HepG2 (cell line): ENCODE results near the gene DNM1. TPM values are rescaled to one million over a fixed set of nuclear protein-coding genes. Genes with fewer than 3 reads are reported as not detected.

Source experiments
- BRCA1 ChIP-seq: sonication (generic); formaldehyde crosslinking; IDR thresholded peaks from 2 replicates; pipeline ENCODE4 v1.4.0; 2020; ENCODE audit warnings: missing genetic modification reagents
- FUBP1 ChIP-seq: sonication (generic); formaldehyde crosslinking; IDR thresholded peaks from 2 replicates; pipeline ENCODE4 v1.5.1; 2020; ENCODE audit warnings: missing genetic modification reagents, mild to moderate bottlenecking, borderline replicate concordance
- HMGXB3 ChIP-seq: sonication (generic); formaldehyde crosslinking; IDR thresholded peaks from 2 replicates; pipeline ENCODE4 v1.4.0; 2020; ENCODE audit warnings: missing genetic modification reagents, borderline replicate concordance
- MXD4 ChIP-seq: IDR thresholded peaks from 2 replicates; pipeline ENCODE4 v1.6.1; 2016; ENCODE audit warnings: mild to moderate bottlenecking, missing biosample characterization, missing genetic modification reagents
- NPAS2 ChIP-seq: sonication (generic); formaldehyde crosslinking; IDR thresholded peaks from 2 replicates; pipeline ENCODE4 v1.8.0; 2022; ENCODE audit warnings: mild to moderate bottlenecking, missing genetic modification reagents, borderline replicate concordance
- PLRG1 ChIP-seq: fragments of 450-650 bp; conservative IDR thresholded peaks from 2 replicates; pipeline ENCODE4 v1.6.1; 2016
- SKI ChIP-seq: fragments of 450-650 bp; IDR thresholded peaks from one replicate; pipeline ENCODE4 v1.6.1; 2018; ENCODE audit warnings: mild to moderate bottlenecking; ENCODE audit not compliant: partially characterized antibody
- SRSF1 ChIP-seq: fragments of 200-400 bp; formaldehyde crosslinking; optimal IDR thresholded peaks from 2 replicates; pipeline ENCODE3; 2017; ENCODE audit warnings: mild to moderate bottlenecking, low read depth, low read length, moderate library complexity
- TCF7L2 ChIP-seq: IDR thresholded peaks from 2 replicates; pipeline ENCODE4 v1.6.1; 2011; ENCODE audit warnings: mild to moderate bottlenecking, low read depth, low read length, moderate library complexity
- TEF ChIP-seq: sonication (generic); formaldehyde crosslinking; IDR thresholded peaks from 2 replicates; pipeline ENCODE4 v1.5.0; 2020; ENCODE audit warnings: missing genetic modification reagents
- TFE3 ChIP-seq: IDR thresholded peaks from 2 replicates; pipeline ENCODE4 v1.6.1; 2016
- YEATS4 ChIP-seq: sonication (generic); formaldehyde crosslinking; IDR thresholded peaks from 2 replicates; pipeline ENCODE4 v1.4.0; 2020; ENCODE audit warnings: missing genetic modification reagents, borderline replicate concordance
- ZC3H4 ChIP-seq: sonication (generic); formaldehyde crosslinking; IDR thresholded peaks from 2 replicates; pipeline ENCODE4 v1.4.0; 2020; ENCODE audit warnings: missing genetic modification reagents, borderline replicate concordance
- ZNF101 ChIP-seq: sonication (generic); formaldehyde crosslinking; IDR thresholded peaks from 2 replicates; pipeline ENCODE4 v1.4.0; 2020; ENCODE audit warnings: mild to moderate bottlenecking, low read depth, missing genetic modification reagents, borderline replicate concordance
- ZNF274 ChIP-seq: sonication (generic); formaldehyde crosslinking; IDR thresholded peaks from 2 replicates; pipeline ENCODE4 v1.5.1; 2020; ENCODE audit warnings: mild to moderate bottlenecking, missing genetic modification reagents
- ZNF33B ChIP-seq: sonication (generic); formaldehyde crosslinking; IDR thresholded peaks from 2 replicates; pipeline ENCODE4 v1.5.1; 2020; ENCODE audit warnings: mild to moderate bottlenecking, missing genetic modification reagents
- ZNF574 ChIP-seq: sonication (generic); formaldehyde crosslinking; IDR thresholded peaks from 2 replicates; pipeline ENCODE4 v1.4.0; 2020; ENCODE audit warnings: missing genetic modification reagents
- ZNF691 ChIP-seq: sonication (generic); formaldehyde crosslinking; IDR thresholded peaks from 2 replicates; pipeline ENCODE4 v1.4.0; 2020; ENCODE audit warnings: missing genetic modification reagents, low read depth, mild to moderate bottlenecking, borderline replicate concordance
- ZNF775 ChIP-seq: sonication (generic); formaldehyde crosslinking; IDR thresholded peaks from 2 replicates; pipeline ENCODE4 v1.4.0; 2020; ENCODE audit warnings: missing genetic modification reagents, mild to moderate bottlenecking, moderate library complexity, borderline replicate concordance
- polyA plus RNA-seq, 8 experiments: library from polyadenylated mRNA; depleted of rRNA in 3 of 8; stranded (reverse) in 7 of 8; unstranded in 1 of 8; fragments of >200 nt; fragmentation: Illumina TruSeq in 4 of 8; extraction: Trizol in 4 of 8; gene quantifications; 2 replicates each; pipeline versions ENCODE4 v1.2.1 to v1.2.3, GENCODE V29; 2011 to 2016; ENCODE audit warnings: low read depth in 4 of 8, missing spikeins in 1 of 8, mixed read lengths in 1 of 8; ENCODE audit not compliant: insufficient read depth in 1 of 8
- total RNA-seq, 5 experiments: library from RNA; depleted of rRNA; stranded (reverse); fragments of >200 nt; fragmentation: Illumina TruSeq; extraction: Trizol; gene quantifications; 2 replicates each; pipeline ENCODE4 v1.2.3, GENCODE V29; 2016; ENCODE audit warnings: low read depth in 1 of 5

The DNM1 gene
- total and polyA plus RNA-seq, 2 of the 13 experiments (the other 11 are each of a cell fraction or from before 2014, with no cell fraction given): 0.13 to 0.58 TPM

- no peak for TF ChIP-seq FUBP1 (CRISPR knock-in tag)
- TF ChIP-seq TCF7L2: no peak
- TF ChIP-seq ZNF101 (CRISPR knock-in tag): no peak
- no peak for TF ChIP-seq ZNF274
- no peak for TF ChIP-seq TEF (CRISPR knock-in tag)
- TF ChIP-seq BRCA1 (CRISPR knock-in tag): no peak
- peak; percentile 62 for TF ChIP-seq SRSF1
- TF ChIP-seq ZNF691: no peak
- no peak for TF ChIP-seq TFE3 (CRISPR knock-in tag)
- no peak for TF ChIP-seq ZNF775 (CRISPR knock-in tag)
- TF ChIP-seq PLRG1: no peak
- TF ChIP-seq ZNF33B (CRISPR knock-in tag): peak; percentile 63; the same call in 1 of the 2 replicates
- TF ChIP-seq MXD4 (CRISPR knock-in tag): no peak
- no peak for TF ChIP-seq ZC3H4 (CRISPR knock-in tag)
- TF ChIP-seq NPAS2: no peak
- TF ChIP-seq ZNF574: no peak; the same call in 1 of the 2 replicates
- TF ChIP-seq SKI: no peak
- TF ChIP-seq YEATS4 (CRISPR knock-in tag): no peak; the same call in 1 of the 2 replicates
- no peak for TF ChIP-seq HMGXB3
Measured at GRCh38 chr9:128159522-128159783, 43.7 kb upstream of the DNM1 start (continued).
